ENCODE results near the gene TRABD. TPM values are rescaled to one million over a fixed set of nuclear protein-coding genes. Genes with fewer than 3 reads are reported as not detected.

The TRABD gene
- total RNA-seq, 1 donor from 2014 or later = 11.3 TPM

- no peak for DNase-seq (ENCODE audit: low read depth in 2 of 2)
These were observed 31.9 kb downstream of the TRABD start for GRCh38 chr22:50217543-50218152.

- no peak for DNase-seq (ENCODE audit: low read depth in 2 of 2)
These were observed 32.7 kb downstream of the TRABD start for GRCh38 chr22:50218153-50218995.

GRCh38 chr22:50218996-50219727, 33.4 kb downstream of the TRABD start:
- peak; percentile 63 to 94 for DNase-seq (ENCODE audit: low read depth in 2 of 2)

DNA sequence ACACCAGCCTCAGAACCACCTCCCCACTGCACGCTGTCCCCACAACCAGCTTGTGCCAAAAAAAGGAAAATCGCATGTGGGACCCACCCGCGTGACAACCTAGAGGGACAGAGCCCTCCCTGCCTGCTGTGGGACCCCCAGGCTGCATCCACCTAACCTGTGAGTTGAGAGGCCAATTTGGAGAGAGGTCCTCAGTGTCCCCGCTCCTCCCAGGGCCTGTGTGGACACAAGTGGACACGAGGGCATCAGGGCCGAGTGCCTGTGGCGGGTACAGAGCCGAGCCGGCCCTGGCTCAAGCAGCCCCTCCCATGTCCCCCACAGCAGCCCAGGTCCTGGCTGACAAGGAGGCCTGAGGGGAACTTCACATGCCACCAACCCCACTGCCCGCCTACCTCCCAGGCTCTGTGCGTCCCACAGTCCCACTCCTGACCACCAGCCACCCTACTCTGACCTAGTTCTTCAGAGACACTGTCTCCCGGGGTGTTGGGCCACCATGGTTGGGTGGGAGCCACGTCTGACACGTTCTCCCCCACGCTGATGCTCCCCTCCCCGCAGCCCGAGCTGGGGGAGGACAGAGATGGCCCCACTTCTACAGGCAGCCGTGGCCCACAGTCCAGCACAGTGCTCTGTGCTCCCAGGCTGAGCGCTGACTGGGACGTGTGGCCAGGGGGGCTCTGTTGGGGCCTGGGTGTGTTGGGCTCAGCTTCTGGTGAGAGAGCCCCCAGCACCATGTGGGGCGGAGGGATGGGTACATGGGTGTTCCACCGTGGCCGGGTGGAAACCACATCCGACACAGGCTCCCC, 34.3 kb downstream of the TRABD start:
- DNase-seq (ENCODE audit: low read depth in 2 of 2) = no peak

GRCh38 chr22:50220603-50221409, 35.1 kb downstream of the TRABD start:
- no peak for DNase-seq (ENCODE audit: low read depth in 2 of 2)

DNA sequence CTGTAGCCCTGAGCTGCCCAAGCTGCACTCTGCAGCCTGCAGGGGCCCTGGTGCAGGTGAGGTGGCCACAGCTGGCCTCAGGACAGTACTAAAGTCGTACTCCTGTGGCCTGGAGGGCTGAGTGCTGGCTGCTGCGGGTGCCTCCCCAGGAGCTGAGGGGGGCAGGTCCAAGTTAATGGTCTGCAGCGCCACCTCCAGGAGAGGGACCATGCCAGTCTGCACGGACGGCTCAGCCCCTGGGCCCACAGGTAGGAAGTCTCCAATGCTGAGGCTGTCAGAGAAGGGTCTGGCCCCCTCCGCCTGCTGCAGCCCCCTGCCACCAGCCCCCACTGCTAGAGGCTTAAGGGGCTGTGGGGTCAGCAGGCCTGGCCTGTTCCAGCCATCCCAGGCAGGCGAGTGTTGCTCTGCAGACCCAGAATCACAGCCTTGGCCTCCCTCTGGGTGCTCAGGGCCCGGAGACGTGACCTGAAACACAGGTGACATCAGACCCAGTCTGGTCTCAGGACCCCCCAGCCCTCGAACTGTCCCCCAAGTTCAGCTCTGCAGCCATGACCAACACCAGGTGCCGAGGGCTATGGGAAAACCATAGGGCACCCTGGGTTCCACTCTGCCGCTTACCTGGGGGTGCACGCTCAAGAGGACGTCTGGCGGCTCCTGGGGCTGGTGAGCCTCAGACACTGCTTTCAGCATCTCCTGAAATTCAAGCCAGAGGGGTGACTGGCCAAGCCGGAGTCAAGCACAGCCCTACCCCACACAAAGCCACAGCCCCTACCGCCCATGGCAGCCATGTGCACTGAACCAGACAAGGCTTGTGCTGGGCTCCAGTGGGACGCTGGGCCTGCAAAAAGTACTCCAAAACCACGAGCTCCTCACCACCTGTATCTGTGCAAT, 35.9 kb downstream of the TRABD start:
- DNase-seq (ENCODE audit: low read depth in 2 of 2) = no peak

DNA sequence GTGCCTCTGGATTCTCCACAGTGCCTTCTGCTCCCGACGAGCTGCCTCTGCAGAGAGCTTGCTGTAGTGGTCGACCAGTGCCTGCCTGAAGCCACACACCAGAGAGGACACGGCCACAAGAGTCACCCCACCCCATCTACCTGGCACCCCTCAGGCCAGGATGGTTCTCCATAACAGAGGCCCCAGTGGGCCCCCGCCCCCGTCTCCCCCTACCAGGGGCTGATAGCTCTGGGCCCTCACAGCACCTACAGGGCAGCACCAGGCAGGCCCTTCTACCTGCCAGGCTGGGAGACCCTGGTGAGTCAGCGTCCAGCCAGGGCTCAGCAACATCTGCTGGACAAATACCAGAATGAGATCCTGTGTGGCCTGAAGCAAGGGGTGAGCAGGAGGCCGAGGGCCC, 36.8 kb downstream of the TRABD start:
- DNase-seq (ENCODE audit: low read depth in 2 of 2) = no peak

DNA sequence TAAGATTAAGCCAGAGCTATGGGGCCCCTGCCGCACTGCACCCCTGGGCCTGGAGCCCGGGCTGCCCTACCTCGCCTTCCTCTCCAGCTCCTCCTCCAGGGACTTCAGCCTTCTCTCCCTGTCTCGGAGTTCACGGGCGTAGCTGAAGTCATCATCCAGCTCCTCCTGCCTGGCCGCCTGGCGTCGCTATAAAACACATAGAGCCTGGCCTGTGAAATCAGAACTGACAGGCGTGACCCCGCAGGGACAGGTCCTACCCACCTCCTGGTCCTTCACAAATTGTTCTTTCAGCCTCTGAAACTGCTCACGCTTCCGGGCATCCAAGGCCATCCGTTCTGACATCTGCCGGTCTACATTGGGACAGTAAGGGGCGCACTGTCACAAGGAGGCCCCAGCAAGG, 38.4 kb downstream of the TRABD start:
- no peak for DNase-seq (ENCODE audit: low read depth in 2 of 2)

- DNase-seq (ENCODE audit: low read depth in 2 of 2) = no peak
These were observed 39.7 kb downstream of the TRABD start for GRCh38 chr22:50225200-50225969.

GRCh38 chr22:50226063-50226874, 40.6 kb downstream of the TRABD start:
- no peak for DNase-seq (ENCODE audit: low read depth in 2 of 2)

GRCh38 chr22:50226875-50227165, 41.1 kb downstream of the TRABD start:
- DNase-seq (ENCODE audit: low read depth in 2 of 2) = no peak

DNA sequence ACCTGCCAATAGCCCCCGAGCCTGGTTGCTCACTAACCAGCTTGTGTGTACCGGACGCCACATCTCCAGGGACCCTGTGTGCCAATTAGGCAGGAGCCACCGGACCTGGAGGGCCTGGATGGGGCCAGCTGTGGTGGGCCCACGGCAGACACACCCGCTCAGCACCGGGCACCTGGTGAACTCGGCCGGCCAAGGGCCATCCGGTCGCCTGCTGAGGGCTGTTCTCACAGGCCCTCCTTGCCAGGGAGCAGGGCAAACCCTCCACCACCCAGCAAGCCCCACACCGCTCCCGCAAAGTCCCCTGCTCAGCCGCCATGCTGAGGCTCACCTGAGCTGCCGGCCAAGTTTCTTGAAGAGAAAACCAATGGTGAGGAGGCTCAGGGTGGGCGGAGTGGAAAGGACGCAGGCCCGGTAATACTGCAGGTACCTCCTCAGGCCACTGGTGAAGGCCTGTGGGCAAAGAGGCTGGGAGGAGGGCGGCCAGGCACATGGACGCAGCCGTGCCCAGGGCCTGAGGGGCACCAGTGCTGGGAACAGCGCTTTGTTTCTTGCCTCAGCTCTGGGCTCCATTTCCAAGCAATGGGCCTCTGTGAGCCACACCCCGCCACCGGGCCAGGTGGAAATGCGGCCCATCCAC, 42.0 kb downstream of the TRABD start:
- no peak for DNase-seq (ENCODE audit: low read depth in 2 of 2)

- DNase-seq (ENCODE audit: low read depth in 2 of 2) = no peak
These were observed 42.7 kb downstream of the TRABD start for GRCh38 chr22:50228366-50228765.

GRCh38 chr22:50229370-50229769, 43.7 kb downstream of the TRABD start:
- DNase-seq (ENCODE audit: low read depth in 2 of 2) = no peak

DNA sequence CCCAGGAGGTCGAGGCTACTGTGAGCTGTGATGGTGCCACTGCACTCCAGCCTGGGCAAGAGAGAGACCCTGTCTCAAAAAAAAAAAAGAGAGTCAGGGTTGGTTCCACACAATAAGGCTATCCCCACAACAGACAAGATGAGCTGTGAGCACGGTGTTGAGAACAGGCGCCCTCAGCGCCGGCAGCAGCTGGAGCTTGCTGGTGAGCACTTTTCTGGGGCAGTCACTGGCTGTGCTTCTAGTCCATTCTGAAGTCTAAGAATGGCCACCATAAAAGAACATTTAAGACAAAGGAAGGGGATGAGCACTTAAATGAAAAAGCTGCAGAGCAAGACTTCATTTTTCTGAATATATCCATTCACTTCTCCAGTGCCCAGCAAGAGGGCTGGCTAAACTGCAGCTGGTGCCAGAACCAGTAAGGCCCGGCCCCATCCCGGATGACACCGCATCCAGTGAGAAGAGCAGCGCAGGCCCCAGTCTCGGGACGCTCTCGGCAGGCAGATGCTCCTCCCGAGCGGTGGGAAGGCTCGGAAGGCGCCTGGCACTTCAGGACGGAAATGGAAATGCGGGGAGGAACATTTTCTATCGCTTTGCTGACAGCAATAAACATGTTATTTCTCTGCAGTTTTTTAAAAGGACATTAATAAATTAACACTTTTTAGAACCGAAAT, 46.9 kb downstream of the TRABD start:
- DNase-seq (ENCODE audit: low read depth in 2 of 2) = no peak

- DNase-seq (ENCODE audit: low read depth in 2 of 2) = no peak
These were observed 47.5 kb downstream of the TRABD start for GRCh38 chr22:50233223-50233622.

DNA sequence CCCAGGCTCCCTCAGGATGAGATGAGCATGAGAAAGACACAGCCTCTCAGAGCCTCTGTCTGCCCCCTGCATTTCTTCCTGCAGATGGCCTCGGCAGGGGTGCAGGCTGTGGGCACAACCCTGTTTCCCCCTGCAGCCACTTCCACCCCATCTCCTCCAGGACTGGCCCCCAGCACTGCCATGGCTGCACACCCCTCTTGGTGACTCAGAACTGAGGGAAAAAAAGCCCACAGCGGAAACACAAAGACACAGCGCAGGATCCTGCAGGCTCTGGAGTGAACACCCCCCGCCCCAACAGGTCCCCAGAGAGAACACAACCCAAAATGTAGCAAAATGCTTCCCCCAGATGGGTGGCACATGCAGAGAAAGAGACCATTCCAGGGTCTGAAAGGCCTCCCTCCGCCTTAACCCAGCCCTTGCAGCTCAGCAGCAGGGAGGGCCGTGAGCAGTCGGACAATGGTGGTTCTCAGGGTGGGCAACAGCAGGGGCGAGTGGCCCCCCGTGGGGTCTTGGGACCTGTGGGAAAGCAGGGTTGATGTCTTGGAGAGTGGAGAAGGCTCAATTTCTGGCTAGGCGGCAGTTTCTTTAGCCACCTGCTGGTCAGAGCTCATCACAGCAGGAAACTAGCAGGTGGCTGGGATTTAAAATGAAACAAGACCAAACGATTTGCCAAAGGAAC, 51.2 kb downstream of the TRABD start:
- peak; percentile 47 for DNase-seq (ENCODE audit: low read depth in 2 of 2)

Measured in lung microvascular endothelial cell (primary cell).